VCaP (cell line): Measurements from ENCODE around the gene ATG13.

ENCODE experiments used
- H3K27ac ChIP-seq: fragments of 450-650 bp; 2 replicates; pipeline ENCODE4 v1.5.1; 2017
- CTCF ChIP-seq: fragments of 450-650 bp; conservative IDR thresholded peaks from 2 replicates; pipeline ENCODE4 v1.5.1; 2017; ENCODE audit warnings: mild to moderate bottlenecking, moderate library complexity

ATG13 gene

DNA sequence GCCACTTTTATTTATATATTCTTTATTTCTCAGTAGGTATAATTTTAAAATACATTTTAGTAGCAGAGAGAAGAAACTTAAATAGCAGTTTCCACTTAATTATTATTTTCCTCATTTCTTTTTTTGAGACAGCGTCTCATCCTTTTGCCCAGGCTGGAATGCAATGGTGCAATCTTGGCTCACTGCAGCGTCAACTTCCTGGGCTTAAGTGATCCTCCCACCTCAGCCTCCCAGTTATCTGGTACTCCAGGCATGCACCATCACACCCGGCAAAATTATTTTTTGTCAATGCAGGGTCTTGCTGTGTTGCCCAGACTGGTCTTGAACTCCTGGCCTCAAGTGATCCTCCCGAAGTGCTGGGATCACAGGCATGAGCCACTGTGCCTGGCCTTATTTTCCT is 38.3 kb downstream of the ATG13 start:
- no peak overlapping the region for H3K27ac ChIP-seq
- TF ChIP-seq CTCF = no peak

- H3K27ac ChIP-seq = no peak overlapping the region
- no peak for TF ChIP-seq CTCF
Observed at GRCh38 chr11:46657186-46657585, 39.8 kb downstream of the ATG13 start.

- no peak overlapping the region for H3K27ac ChIP-seq
- TF ChIP-seq CTCF = no peak
Observed at GRCh38 chr11:46658259-46658658, 40.9 kb downstream of the ATG13 start.

DNA sequence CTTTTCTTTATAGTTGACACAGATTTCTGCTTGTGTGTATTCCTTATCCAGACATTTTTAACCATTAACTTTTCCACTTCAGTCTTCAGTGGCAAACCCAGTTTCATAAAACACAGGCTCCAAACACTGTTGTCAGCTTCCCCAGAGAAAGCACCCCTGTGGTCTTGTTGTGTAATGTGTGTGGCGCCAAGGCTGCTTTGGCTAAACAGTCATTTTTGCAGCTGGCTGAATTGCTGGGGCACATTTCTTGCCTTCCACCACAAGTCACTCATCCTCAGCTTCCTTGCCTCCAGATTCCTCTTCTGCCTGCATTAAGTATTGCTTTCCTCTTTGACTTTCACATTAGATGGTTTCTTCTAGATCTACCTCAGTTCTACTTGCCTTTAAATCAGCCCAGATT is 42.6 kb downstream of the ATG13 start:
- no peak for TF ChIP-seq CTCF
- H3K27ac ChIP-seq = no peak overlapping the region

DNA sequence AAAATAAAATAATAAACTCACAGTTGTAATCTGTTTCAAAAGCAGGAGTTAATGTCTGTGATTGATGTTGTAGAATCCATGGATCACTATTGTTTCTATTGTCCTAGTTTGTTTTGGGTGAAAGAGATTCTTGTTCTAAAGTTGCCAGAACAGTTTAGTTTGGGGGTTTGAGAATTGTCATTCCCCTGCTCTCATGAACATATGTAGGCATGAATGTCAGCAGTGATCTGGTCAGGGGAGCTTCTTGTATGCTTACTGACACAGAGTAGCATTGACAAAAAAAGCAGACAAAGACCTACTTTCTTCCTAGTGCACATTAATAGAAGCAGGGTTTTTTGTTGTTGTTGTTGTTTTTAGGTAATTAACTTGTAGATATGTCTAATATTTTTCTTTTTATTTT is 44.5 kb downstream of the ATG13 start:
- no peak for TF ChIP-seq CTCF
- no peak overlapping the region for H3K27ac ChIP-seq

GRCh38 chr11:46662366-46662765 is 45.0 kb downstream of the ATG13 start:
- no peak overlapping the region for H3K27ac ChIP-seq
- no peak for TF ChIP-seq CTCF

GRCh38 chr11:46663277-46663940 is 46.1 kb downstream of the ATG13 start:
- no peak overlapping the region for H3K27ac ChIP-seq
- no peak for TF ChIP-seq CTCF

DNA sequence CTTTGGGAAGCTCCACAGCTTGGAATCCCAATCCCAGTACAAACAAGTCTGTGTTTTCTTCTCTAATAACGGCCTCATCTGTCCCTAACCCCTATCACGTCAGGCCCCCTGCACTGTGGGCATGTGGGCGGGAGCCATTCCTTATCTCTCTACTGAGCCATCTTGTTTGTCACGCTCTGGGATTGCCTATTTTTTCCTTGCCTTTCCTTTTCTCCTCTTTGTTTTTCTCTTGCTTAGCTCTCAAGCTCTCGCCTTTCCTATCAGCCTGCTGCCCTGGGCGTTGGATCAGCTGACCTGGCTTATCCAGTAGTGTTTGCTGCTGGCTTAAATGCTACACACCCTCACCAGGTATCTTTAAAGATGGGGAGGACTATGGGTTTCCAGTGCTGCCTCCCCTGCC is 47.3 kb downstream of the ATG13 start:
- H3K27ac ChIP-seq = no peak overlapping the region
- no peak for TF ChIP-seq CTCF
